UCSD-AML1 (cell line): ENCODE measurements around the gene PNLIPRP1.

Source experiments
- DNase-seq: peaks from one replicate; lab custom pipeline; 2025; ENCODE audit not compliant: unreplicated experiment; lab: John Stamatoyannopoulos, UW

PNLIPRP1 gene

DNA sequence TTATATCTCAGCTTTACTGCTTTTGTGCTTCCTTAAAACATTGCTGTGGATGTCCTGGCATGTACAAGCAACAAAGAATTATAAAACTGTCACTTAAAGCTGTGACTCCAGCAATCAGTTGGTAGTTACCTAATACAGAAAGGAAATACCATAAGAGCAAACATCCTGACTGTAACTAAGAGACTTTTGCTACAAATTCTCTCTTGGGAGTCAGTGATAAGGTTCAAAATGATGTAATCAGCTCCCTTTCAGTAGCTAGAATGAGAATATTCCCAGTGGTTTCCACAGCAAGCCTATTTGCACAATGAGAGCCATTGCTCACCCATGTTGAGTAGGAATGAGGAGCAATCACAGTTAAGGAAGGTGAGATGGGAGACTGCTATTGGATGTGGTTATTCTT lies 7.6 kb downstream of the PNLIPRP1 start:
- no peak for DNase-seq

- DNase-seq: no peak
These were observed 9.2 kb downstream of the PNLIPRP1 start for GRCh38 chr10:116599991-116600390.

- DNase-seq: no peak
These were observed 12.1 kb downstream of the PNLIPRP1 start for GRCh38 chr10:116602648-116603400.

DNA sequence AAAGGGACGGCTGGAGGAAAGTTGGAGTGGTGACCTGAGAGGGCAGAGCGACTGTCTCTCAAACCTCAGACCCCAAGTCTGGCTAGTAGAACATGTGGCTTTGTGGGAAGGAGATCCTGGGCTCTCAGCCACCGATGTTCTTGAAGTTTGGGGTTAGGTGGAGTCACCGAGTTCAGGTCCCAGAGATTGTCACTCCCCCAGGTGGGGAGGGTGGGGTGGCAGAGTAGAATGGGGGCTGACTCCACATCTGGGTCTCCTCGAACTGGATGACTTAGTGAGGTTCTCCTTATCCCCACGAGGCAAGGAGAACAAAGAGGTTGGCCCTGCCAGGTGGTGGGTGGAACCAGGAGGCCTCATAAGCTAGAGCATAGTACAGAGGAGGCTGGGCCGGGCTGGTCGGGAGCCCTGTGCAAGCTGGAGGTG lies 15.3 kb downstream of the PNLIPRP1 start:
- no peak for DNase-seq

DNA sequence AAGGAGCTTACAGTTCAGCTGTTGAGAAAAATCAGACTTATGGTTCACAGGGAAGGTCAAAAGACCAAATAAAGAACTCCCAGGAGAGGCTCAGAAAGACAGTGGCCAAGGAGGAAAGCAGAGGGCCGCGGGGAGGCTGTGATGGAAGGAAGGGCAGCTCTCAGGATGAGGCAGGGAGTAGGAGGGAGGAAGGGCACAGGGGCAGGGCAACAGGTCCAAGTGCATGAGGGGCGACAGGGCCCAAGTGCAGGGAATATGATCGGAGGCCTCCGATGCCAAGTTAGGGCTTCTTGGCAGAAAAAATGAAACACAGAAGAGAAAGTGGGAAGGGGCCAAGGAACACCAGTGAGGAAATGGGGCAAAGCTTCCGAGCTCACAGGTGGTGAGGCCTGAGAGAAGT lies 16.6 kb downstream of the PNLIPRP1 start:
- no peak for DNase-seq

DNA sequence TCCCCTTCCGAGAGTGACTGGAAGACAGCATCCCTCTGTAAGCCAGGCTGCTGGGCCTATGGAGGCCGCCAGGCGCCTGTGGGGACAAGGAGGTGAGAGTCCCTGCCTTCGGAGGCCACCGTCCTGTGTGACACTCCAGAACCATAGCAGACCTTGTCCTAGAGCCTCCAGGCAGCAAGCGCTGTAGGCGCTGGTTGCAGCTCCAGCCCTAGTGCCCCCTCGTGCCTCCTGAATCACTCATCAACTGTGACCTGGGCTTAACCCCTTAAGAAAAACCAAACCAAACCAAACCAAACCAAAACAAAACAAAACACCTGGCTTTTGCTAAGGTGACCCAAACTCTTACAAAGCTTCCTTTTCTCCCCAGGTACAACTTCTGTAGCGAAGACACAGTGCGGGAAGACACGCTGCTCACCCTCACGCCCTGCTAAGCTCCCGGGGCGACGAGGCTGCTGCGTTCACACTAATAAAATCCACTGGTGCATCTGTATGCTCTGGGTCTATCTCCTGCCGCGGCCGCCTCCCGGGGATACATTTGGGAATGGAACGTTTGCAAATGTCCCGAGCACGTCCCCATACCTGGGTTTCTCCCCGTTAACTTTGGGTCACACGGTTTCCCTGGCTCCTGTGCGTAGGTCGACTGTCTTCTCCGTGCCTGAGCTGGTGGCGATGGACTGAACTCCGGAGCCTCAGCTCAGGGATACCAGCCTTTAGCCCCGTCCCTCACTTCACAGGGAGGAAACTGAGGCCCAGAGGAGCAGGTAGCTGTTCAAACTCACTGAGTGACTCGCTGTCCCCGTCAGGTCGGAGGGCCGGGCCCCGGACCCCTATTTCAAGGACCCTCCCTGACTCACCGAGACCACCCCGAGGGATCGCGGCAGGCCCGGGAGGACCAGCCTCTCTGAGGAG lies 18.2 kb downstream of the PNLIPRP1 start:
- no peak for DNase-seq

DNA sequence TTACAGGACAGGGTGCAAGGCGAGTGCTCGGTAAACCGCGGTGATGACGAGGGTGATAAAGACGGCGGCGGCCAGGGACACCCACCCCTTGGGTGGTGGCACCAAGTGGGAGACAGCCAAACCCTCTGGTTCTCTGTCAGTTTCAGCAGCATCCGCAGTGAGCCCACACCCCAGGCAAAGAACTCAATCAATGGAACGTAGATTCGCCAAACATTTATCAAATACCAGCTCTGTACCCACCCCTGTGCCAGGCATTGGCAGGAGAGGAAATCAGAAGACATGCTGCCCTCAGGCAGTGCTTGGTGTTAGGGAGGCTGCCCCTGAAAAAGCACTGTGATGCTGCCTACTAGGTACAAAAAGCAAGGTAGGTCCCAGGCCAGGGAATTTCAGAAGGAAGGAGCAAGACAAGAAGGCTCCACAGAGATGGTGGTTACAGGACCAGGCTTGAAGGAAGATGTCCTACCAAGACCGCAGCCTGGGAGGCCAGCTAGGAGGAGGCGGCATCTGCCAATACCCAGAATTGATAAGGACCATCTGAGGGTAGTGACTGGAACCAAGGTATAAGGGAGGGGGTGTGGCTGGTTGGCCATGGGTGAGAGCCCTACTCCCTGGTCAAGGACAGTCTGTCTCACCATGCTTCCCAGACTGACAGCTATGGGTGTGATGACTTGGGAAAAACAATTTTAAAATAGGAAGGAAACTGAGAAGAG lies 19.8 kb downstream of the PNLIPRP1 start:
- no peak for DNase-seq

GRCh38 chr10:116611153-116611545 lies 20.4 kb downstream of the PNLIPRP1 start:
- DNase-seq: no peak

GRCh38 chr10:116612107-116612769 lies 21.5 kb downstream of the PNLIPRP1 start:
- DNase-seq: no peak

- no peak for DNase-seq
These were observed 22.7 kb downstream of the PNLIPRP1 start for GRCh38 chr10:116613471-116613870.

- no peak for DNase-seq
These were observed 24.0 kb downstream of the PNLIPRP1 start for GRCh38 chr10:116614796-116615195.

- DNase-seq: no peak
These were observed 24.5 kb downstream of the PNLIPRP1 start for GRCh38 chr10:116615199-116615776.

DNA sequence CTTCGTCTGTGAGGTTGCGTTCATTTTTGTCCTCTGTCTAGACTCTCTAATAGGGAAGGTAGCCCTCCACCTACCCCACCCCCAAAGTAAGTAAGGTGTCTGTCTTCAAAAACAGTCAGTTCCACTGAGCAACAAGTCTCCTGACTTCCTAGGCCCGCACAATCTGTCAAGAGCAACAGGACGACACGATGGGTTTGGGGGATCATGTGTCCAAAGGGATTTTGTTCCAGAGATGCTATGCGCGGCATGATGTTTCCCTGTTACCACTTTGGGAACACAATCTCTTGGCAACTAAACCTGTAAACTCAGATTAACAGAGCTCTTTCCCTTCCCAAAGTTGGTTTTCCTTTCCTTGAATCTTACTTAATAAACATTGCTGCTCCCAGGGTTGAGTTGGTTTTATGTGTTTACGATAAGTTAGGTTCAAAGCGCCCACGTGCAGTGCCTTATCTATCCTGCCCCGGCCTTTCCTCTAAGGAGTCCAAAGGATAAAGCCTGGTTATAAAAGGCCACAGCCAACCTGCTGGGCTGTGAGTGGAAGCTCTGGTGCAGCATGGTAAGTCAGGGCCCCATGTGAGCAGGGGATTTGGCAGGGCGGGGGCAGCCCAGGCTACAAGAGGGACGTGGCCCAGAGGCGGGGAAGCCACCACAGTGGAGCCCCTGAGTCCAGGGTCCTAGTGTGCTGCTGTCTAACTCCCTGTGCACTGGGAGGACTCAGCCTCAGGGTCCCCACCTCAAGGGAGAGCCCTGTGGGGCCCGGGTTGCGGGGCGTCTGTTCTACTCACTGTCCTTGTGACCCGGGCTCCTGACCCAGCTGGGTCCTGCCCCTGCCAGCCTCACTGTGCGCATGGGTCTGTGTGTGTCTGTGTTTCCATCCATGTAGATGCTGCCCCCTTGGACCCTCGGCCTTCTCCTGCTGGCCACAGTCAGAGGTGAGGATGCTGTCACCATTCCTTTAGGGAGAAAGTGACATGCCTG lies 30.0 kb downstream of the PNLIPRP1 start, which contains the start of gene PNLIPRP2:
Gene PNLIPRP2 (plus strand): TSS at position 531 of the 978 bp plus-strand sequence.
- no peak for DNase-seq

- DNase-seq: no peak
These were observed 30.7 kb downstream of the PNLIPRP1 start for GRCh38 chr10:116621476-116621875.

DNA sequence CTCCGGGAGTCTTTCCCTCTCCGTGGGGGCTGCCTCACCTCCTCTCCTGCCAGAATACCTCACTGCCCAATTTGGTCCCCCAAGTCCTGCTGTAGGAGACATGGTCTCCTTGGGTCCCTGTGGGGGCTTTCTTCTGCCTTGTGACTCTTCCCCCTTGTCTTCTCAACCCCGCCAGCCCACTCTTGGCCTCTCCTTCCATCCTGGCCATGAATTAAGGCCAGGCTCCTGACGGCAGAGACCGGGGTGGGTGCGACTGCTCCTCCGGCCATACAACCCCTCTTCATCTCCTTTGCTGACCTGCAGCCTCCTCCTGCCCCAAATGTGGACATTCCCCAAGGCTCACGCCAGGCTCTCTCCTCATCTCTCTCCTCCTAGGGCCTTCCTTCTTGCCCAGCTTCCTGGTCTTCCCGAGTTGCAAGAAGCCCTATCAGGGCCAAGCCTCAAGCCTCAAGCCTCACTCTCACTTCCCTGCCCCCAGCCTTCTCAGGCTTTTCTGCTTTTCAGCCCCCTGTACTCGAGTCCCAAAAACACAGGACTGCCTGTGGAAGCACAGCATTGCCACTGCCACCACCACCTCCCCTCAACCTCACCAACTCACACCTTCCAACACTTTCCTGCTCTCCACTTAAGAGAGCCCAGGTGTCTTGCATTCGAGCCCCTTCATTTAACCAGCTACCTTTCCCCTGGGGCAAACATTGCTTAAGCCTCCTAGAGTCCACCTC lies 31.3 kb downstream of the PNLIPRP1 start:
- DNase-seq: no peak

- DNase-seq: no peak
These were observed 35.1 kb downstream of the PNLIPRP1 start for GRCh38 chr10:116625845-116626244.

DNA sequence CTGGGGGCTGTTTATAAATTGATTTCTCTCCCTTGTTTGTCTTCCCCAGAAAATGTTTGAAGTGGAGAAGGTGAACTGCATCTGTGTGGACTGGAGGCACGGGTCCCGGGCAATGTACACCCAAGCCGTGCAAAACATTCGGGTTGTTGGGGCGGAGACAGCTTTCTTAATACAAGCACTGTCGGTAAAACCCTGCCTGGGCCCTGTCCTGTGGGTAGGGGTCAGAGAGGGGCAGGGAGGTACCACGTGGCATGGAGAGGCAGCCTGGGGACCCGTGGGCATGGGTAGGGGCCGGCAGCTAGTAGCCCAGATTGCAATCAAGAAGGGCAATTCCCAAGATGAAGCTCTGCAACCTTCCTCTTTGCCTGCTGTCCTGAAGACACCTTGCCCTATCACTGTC lies 36.1 kb downstream of the PNLIPRP1 start:
- DNase-seq: no peak

- no peak for DNase-seq
These were observed 36.7 kb downstream of the PNLIPRP1 start for GRCh38 chr10:116627386-116627933.
